HG03095 (cell line): ENCODE measurements around the gene KDM5B.
"Not testable (repeated sequence)": the region's sequence is repeated elsewhere in the genome, so short reads cannot be mapped to it uniquely, and the experiment has no call there.

ENCODE experiments used
- ATAC-seq: cut with Tn5 transposase; IDR thresholded peaks from one replicate; pipeline ENCODE4 v1.9.1; 2021; ENCODE audit warnings: moderate library complexity; ENCODE audit not compliant: unreplicated experiment

KDM5B gene

GRCh38 chr1:202807926-202808757, at the start of gene KDM5B:
TSS of gene KDM5B (minus strand) at chr1:202808421. CDS start at chr1:202808305, 116 bp downstream.
- no peak for ATAC-seq

GRCh38 chr1:202857136-202857610, 49.0 kb upstream of the KDM5B start:
- ATAC-seq = no peak

GRCh38 chr1:202856014-202856413, 47.8 kb upstream of the KDM5B start:
- no peak for ATAC-seq

GRCh38 chr1:202854787-202855186, 46.6 kb upstream of the KDM5B start:
- no peak for ATAC-seq

GRCh38 chr1:202852163-202852904, 44.1 kb upstream of the KDM5B start:
- ATAC-seq = no peak

GRCh38 chr1:202850593-202851362, 42.6 kb upstream of the KDM5B start:
- no peak for ATAC-seq

GRCh38 chr1:202848191-202848542, 39.9 kb upstream of the KDM5B start:
- ATAC-seq = peak; percentile 96

- ATAC-seq = no peak
Observed at GRCh38 chr1:202844935-202845334, 36.7 kb upstream of the KDM5B start.

- no peak for ATAC-seq
Observed at GRCh38 chr1:202844259-202844658, 36.0 kb upstream of the KDM5B start.

GRCh38 chr1:202843081-202843480, 34.9 kb upstream of the KDM5B start:
- no peak for ATAC-seq

GRCh38 chr1:202837746-202838262, 29.6 kb upstream of the KDM5B start:
- ATAC-seq = no peak

GRCh38 chr1:202836623-202837403, 28.6 kb upstream of the KDM5B start:
- ATAC-seq = no peak

GRCh38 chr1:202835548-202836072, 27.4 kb upstream of the KDM5B start:
- no peak for ATAC-seq

- ATAC-seq = no peak
Observed at GRCh38 chr1:202834771-202835547, 26.7 kb upstream of the KDM5B start.

GRCh38 chr1:202831906-202832305, 23.7 kb upstream of the KDM5B start:
- no peak for ATAC-seq

GRCh38 chr1:202829223-202829622, 21.0 kb upstream of the KDM5B start:
- ATAC-seq = not testable (repeated sequence)

- ATAC-seq = no peak
Observed at GRCh38 chr1:202825748-202826147, 17.5 kb upstream of the KDM5B start.

GRCh38 chr1:202821467-202821866, 13.2 kb upstream of the KDM5B start:
- ATAC-seq = no peak

- ATAC-seq = no peak
Observed at GRCh38 chr1:202818819-202819218, 10.6 kb upstream of the KDM5B start.
